ENCODE data around the gene CTSZ.

CTSZ gene

DNA sequence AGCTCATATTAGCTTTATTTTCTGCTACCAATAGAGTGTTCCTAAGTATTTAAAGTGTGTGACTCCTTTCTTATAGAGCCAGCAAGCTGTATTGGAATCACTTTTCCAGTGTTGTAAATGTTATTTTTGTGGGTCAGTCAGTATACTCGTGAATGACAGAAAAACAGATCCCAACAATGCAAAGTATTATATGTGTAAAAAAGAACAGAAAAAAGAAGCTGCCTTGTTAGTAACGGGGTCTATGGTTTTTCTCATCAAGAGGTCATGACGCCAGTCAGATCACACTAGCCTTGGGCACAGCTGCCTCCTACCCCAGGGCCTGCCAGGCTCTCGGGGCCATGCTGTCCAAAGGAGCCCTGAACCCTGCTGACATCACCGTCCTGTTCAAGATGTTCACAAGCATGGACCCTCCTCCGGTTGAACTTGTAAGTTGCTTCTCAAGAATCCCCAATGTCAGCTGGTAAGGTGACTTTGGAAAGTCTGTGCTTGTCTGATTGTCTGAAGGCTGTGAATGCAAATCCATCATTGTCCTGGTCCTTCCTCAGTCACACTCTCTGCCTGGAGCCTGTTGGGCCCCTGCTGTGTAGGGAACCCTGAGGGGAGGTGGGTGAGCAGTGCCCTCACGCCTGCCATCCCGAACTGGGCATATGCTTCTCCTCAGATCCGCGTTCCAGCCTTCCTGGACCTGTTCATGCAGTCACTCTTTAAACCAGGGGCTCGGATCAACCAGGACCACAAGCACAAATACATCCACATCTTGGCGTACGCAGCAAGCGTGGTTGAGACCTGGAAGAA lies 16.2 kb downstream of the CTSZ start:
- no peaks in the 10 kb centered on the region for H3K4me1 ChIP-seq (ENCODE audit: insufficient read depth, low read length, poor library complexity, severe bottlenecking)
- H2AFZ ChIP-seq (ENCODE audit: low read length) = no peak overlapping the region
- H4K20me1 ChIP-seq (ENCODE audit: insufficient read depth, low read length, poor library complexity, severe bottlenecking) = peaks cover 6% of the 10 kb centered on the region
- H3K27me3 ChIP-seq (ENCODE audit: insufficient read depth, low read length, poor library complexity, severe bottlenecking) = no peaks in the 10 kb centered on the region
- no peaks in the 10 kb centered on the region for H3K9me3 ChIP-seq (ENCODE audit: insufficient read depth, low read depth, low read length)
- H3K9ac ChIP-seq (ENCODE audit: low read depth, low read length, poor library complexity, severe bottlenecking) = no peak overlapping the region
- TF ChIP-seq EZH2phosphoT487 (IDR thresholded peaks at IDR 0.05; ENCODE audit: borderline replicate concordance) = no peak
- TF ChIP-seq, protein P1, sequence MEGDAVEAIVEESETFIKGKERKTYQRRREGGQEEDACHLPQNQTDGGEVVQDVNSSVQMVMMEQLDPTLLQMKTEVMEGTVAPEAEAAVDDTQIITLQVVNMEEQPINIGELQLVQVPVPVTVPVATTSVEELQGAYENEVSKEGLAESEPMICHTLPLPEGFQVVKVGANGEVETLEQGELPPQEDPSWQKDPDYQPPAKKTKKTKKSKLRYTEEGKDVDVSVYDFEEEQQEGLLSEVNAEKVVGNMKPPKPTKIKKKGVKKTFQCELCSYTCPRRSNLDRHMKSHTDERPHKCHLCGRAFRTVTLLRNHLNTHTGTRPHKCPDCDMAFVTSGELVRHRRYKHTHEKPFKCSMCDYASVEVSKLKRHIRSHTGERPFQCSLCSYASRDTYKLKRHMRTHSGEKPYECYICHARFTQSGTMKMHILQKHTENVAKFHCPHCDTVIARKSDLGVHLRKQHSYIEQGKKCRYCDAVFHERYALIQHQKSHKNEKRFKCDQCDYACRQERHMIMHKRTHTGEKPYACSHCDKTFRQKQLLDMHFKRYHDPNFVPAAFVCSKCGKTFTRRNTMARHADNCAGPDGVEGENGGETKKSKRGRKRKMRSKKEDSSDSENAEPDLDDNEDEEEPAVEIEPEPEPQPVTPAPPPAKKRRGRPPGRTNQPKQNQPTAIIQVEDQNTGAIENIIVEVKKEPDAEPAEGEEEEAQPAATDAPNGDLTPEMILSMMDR (conservative IDR thresholded peaks at IDR 0.05; ENCODE audit: low read length) = no peak
- no peak overlapping the region for H3K4me2 ChIP-seq (ENCODE audit: low read depth, low read length, poor library complexity, severe bottlenecking)
- H3K9me2 ChIP-seq (replicated peaks; ENCODE audit: low read depth, low read length) = no peaks in the 10 kb centered on the region
- peaks cover 10% of the 10 kb centered on the region; the same call in 1 of the 2 replicates for H3K79me2 ChIP-seq (ENCODE audit: insufficient read depth, low read length)
- H3K36me3 ChIP-seq (ENCODE audit: insufficient read depth, low read length) = peaks cover 92% of the 10 kb centered on the region
- H3F3A ChIP-seq (ENCODE audit: low read depth) = no peaks in the 10 kb centered on the region
- no peak overlapping the region for H3K4me3 ChIP-seq (ENCODE audit: low read length, poor library complexity, severe bottlenecking)

DNA sequence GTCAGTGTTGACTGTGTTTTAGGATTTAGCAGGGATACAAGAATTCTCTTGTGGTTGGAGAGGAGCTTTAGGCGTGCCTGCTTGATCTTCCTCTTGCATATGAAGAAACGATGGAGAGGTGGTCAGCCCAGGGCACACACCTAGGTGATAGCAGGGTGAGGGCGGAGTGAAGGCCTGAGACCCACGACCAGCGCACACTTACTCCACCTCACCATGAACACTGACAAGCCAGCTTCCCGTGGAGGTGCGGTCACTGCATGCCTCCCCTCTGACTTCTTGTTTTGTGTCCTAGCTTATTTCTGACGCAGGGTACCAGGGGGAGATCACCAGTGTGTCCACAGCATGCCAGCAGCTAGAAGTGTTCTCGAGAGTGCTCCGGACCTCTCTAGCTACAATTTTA lies 17.9 kb downstream of the CTSZ start:
- Histone ChIP-seq H3K4me3 (ENCODE audit: low read length, poor library complexity, severe bottlenecking) (no peak overlapping the region), H3K79me2 (ENCODE audit: insufficient read depth, low read length) (peaks cover 26% of the 10 kb centered on the region), H3K9me3 (ENCODE audit: insufficient read depth, low read depth, low read length) (no peaks in the 10 kb centered on the region), H3K9ac (ENCODE audit: low read depth, low read length, poor library complexity, severe bottlenecking) (no peak overlapping the region), H2AFZ (ENCODE audit: low read length) (no peak overlapping the region), H4K20me1 (ENCODE audit: insufficient read depth, low read length, poor library complexity, severe bottlenecking) (peaks cover 17% of the 10 kb centered on the region), H3F3A (ENCODE audit: low read depth) (no peaks in the 10 kb centered on the region), H3K4me1 (ENCODE audit: insufficient read depth, low read length, poor library complexity, severe bottlenecking) (peaks cover 8% of the 10 kb centered on the region), H3K36me3 (ENCODE audit: insufficient read depth, low read length) (peaks cover 76% of the 10 kb centered on the region), H3K27me3 (ENCODE audit: insufficient read depth, low read length, poor library complexity, severe bottlenecking) (no peaks in the 10 kb centered on the region), H3K9me2 (replicated peaks; ENCODE audit: low read depth, low read length) (no peaks in the 10 kb centered on the region), H3K4me2 (ENCODE audit: low read depth, low read length, poor library complexity, severe bottlenecking) (no peak overlapping the region)
- TF ChIP-seq, protein P1 (conservative IDR thresholded peaks at IDR 0.05; ENCODE audit: low read length) = no peak
- TF ChIP-seq EZH2phosphoT487 (IDR thresholded peaks at IDR 0.05; ENCODE audit: borderline replicate concordance) = no peak

DNA sequence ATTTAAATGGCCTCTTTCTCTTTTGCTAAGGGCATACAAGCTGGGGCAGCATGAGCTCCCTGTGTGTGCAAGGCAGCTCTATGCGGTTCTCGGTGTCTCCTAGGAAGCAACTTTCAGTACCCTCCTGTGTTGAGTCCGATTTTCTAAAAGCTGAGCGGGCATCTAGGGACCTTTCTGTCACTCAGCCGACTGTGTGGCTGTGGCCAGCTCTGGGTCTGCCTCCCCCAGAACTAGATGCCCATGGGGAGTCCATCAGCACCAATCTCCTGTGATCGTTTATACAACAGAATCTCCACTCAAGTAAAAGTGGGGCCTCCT lies 18.5 kb downstream of the CTSZ start:
- TF ChIP-seq, protein P1 (conservative IDR thresholded peaks at IDR 0.05; ENCODE audit: low read length) = no peak
- TF ChIP-seq EZH2phosphoT487 (IDR thresholded peaks at IDR 0.05; ENCODE audit: borderline replicate concordance) = no peak
- H3K36me3 ChIP-seq (ENCODE audit: insufficient read depth, low read length) = peaks cover 69% of the 10 kb centered on the region

More for the DNA sequence above, 18.5 kb downstream of the CTSZ start:
- Histone ChIP-seq H4K20me1 (ENCODE audit: insufficient read depth, low read length, poor library complexity, severe bottlenecking) (peaks cover 23% of the 10 kb centered on the region), H3K4me3 (ENCODE audit: low read length, poor library complexity, severe bottlenecking) (no peak overlapping the region), H3K27me3 (ENCODE audit: insufficient read depth, low read length, poor library complexity, severe bottlenecking) (no peaks in the 10 kb centered on the region), H3K4me1 (ENCODE audit: insufficient read depth, low read length, poor library complexity, severe bottlenecking) (peaks cover 15% of the 10 kb centered on the region), H3K9me2 (replicated peaks; ENCODE audit: low read depth, low read length) (no peaks in the 10 kb centered on the region), H3K4me2 (ENCODE audit: low read depth, low read length, poor library complexity, severe bottlenecking) (no peak overlapping the region), H3K9me3 (ENCODE audit: insufficient read depth, low read depth, low read length) (no peaks in the 10 kb centered on the region), H2AFZ (ENCODE audit: low read length) (no peak overlapping the region), H3K79me2 (ENCODE audit: insufficient read depth, low read length) (peaks cover 32% of the 10 kb centered on the region), H3F3A (ENCODE audit: low read depth) (no peaks in the 10 kb centered on the region), H3K9ac (ENCODE audit: low read depth, low read length, poor library complexity, severe bottlenecking) (no peak overlapping the region)
